Measurements from ENCODE around the gene MYB.

Gene MYB

DNA sequence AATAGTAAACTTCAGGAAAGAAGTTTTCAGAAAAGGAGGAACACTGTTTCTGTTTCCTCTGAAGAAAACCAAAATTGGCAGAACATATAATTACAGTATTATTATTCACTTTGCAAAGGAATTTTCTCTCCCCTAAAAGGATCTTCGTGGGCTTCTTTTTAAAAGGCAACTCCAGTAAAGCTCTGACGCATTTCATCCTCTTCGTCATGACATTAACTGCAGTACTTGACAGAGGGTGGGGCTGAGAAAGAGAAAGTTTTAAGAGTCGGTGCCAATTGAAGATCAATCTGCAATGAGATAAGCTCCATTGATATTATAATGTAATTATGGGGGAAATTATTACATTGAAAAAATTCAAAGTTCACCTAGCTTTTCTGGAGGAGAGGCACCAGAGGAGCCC, 75.8 kb downstream of the MYB start:
- no peak for DNase-seq

DNA sequence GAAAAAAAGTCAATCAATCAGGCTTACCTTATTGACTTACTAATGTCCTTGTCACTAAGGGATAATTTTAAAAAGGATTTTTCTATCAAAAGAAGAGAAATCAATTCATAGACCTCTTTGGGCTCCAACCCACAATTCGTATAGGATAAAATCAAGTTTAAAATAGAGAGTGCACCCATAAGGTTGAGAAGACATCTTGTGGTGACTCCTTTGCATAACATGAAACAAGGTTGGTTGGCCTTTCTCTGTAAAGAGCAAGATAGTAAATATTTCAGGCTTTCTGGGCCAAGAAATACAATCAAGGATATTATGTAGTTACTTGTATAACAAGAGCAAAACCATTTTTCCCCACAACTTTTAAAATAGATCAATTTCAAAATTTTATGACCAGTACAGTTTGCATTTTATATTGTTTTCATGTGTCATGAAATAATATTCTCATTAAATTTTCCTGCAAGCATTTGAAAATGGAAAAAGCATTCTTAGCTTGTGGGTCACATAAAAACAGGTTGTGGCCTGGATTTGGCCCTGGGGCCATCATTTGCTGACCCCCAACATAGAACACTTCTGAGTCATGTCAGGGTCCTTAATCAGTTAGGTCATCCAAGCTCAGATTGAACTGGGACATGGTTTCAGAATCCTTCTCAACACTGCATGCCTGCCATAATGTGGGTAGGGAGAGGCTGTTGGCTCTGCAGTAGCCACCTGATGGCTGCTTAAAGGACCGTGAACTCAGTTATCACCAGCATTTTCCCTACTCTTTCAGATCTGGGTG, 76.7 kb downstream of the MYB start:
- no peak for DNase-seq

DNA sequence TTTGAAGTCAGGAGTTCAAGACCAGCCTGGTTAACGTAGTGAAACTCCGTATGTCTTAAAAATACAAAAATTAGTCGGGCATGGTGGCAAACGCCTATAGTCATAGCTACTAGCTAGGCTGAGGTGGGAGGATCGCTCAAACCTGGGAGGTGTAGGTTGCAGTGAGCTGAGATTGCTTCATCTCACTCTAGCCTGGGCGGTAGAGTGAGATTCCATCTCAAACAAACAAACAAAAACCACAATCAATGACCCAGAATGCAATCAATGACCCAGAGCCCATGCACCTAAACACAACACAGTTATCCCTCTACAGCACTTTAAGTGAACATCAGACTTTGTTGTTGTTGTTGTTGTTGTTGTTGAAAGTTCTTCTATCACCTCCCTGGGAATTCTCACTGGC, 77.9 kb downstream of the MYB start:
- DNase-seq, result no peak

DNA sequence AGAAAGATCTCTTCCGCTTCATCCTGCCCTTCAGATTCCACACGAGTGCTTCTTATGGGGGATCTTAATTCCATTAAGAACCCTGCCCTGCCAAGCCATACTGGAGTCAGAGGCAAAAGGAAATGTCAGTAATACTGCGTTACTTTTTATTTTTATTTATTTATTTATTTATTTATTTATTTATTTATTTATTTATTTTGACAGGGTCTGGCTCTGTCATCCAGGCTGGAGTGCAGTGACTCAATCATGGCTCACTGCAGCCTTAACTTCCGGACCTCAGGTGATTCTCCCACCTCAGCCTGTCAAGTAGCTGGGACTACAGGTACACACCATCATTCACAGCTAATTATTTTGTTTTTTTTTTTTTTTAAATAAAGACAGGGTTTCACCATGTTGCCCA, 79.5 kb downstream of the MYB start:
- DNase-seq, result no peak

DNA sequence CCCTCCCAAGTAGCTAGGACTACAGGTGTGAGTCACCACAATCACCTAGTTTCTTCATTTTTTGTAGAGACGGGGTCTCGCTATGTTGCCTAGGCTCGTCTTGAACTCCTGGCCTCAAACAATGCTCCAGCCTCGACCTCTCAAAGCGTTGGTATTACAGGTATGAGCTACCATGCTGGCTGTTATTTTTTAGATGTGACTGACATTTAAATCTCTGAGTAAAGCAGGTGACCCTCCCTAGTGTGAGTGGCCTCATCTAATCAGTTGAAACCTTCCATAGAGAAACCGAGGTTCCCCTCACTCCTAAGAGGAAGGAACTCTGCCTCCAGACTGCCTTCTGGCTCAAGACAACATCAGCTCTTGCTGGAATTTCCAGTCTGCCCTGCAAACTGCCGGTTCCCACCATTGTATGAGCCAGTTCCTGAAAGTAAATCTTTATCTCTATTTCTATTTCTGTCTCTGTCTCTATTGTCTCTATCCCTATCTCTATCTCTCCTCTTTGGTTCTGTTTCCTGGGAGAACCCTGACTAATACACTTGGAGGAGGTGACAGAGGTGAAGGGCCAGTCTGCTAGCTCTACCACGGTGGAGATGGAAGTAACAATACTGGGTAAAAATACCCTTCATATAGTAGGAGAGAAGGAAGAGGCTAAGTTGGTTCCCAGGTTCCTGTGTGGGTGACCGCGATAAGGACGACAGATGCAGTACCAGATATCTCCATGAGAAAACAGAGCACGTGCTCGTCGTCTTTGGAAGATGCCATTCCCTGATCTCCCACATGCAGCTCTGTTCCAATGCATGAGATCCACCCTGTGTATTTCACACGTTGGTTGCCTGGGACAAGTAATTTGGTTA, 81.0 kb downstream of the MYB start:
- no peak for DNase-seq

DNA sequence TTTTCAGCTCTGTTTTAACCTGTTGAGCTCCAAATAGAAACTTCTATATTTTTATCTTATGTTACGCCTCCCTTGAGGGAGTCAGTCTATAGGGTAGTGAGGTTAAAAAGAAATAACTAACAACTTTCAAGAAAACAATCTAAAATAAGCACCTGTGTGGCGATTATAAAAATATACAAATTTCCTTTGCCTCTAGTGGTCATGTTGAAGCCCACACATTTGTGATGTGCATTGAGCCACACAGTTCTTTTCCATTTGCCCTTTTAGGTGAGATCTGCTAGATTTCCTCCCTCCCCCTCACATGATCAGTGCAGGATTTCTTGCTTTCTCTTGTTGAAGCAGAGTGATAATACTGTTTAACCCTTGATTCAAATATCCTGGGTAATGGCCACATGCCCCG, 84.2 kb downstream of the MYB start:
- DNase-seq, result no peak

DNA sequence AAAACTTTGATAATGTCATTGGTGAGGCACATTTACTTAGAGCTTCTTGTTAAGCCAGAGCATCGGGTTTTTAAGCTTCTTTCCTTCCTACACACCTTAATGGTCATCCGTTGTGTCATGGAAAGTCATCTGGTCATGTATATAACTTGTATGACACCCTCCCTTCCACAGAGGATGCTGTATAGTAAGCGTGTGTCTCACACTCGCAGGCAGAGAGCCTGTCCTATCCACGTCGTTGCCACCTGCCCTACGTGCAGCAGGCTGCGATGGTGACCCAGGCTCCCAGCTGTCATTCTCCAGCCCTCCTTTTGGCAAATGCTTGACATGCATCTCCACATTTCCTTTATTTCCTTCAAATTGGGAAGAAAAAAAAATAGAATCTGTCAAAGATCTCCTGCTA, 85.6 kb downstream of the MYB start:
- DNase-seq, result no peak

DNA sequence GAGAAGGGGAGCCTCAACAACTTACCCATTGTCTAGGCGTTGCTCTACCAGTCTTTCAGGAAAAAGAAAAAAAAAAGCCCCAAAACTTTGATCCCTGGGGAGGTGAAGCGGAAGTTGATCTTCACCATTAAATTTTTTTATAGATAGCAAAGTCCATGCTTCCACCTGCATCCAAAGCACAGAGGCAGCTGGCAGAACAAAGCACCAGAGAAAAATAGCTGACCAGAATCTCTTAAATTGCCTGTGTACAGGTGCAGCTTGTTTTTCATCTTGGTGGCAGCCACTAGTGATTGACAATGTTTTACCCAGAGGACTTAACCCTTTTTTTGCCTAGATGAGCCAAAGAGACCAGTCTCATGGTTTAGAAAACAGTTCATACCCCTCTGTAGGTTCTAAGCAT, 86.0 kb downstream of the MYB start:
- no peak for DNase-seq

DNA sequence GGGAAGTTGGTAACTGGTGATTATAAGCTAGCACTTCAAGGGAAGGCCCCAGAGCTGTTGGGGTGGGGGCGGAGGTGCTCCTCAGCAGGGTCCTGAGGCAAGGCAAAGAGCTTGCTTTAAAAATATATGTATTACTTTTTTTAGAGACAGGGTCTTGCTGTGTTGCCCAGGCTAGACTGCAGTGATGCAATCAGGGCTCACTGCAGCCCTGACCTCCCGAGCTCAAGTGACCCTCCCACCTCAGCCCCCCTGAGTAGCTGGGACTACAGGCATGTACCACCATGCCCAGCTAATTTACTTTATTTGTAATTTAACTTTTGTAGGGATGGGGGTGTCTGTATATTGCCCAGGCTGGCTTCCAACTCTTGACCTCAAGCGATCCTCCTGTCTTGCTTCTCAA, 87.2 kb downstream of the MYB start:
- no peak for DNase-seq

DNA sequence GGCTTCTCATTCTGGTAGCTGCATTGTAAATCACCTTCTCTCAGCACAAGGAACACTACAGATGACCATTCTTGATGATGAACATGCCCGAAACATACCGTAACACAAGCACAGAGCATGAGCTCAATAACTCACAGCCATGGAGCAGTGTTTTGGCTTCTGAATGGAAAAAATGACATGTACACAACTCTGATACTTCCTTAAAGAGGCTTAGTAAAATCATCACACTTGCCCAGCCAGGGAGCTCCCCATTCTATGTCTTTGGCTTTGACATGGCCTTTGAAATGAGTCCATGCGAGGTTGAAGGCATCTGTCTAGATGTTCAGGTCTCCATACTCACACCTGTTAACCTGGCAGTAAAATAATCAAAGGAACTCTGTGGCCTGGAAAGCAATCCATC, 87.6 kb downstream of the MYB start:
- no peak for DNase-seq
